Measurements from ENCODE around the gene MUC20. TPM values are rescaled to one million over a fixed set of nuclear protein-coding genes. Genes with fewer than 3 reads are reported as not detected.

MUC20 gene
- total RNA-seq, 6 experiments from 2014 or later = 1.9 to 40.7 (median 22.6) TPM

DNA sequence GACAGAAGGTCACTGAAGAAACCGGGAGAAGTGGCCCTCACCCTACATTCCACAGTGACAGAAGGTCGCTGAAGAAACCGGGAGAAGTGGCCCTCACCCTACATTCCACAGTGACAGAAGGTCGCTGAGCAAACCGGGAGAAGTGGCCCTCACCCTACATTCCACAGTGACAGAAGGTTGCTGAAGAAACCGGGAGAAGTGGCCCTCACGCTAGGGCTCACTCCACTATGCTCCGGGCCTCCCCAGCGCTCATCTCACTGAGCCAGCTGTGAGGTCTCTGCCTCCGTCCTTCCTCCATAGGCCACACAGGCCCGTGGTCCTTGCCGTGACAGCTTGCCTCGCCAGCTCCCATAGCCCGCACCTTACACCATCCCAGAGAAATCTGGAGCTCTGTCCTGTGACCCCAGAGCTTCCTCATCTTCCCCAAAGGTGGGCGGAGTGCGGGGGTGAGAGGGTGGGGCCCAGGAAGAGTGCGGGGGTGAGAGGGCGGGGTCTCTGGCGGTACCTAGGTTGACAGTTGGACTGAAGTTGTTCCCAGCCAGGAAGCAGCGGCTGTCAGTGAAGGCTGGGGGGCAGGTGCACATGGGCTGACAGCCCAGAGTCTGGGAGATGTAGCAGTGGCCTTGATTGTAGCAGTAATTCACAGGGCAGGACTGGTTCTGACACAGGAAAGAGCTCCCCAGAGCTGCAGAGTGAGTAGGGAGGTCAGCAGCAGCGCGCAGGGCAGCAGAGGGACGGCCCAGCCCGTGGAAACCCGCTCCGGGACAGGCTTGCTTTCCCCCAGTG, 32.0 kb downstream of the MUC20 start:
- 17% methylated on average over 1 of the region's 26 CpGs for WGBS (ENCODE audit: insufficient coverage, low coverage, low lambda C conversion rate, missing lambda C conversion rate)
- no peak overlapping the region for H3K4me3 ChIP-seq
- no peaks in the 10 kb centered on the region for H3K27me3 ChIP-seq
- no peaks in the 10 kb centered on the region for H3K36me3 ChIP-seq
- no peak overlapping the region for H3K27ac ChIP-seq
- intact Hi-C loops (cut with DNase I) = no loop called here
- DNase-seq = peak in 1 of 3 donors; percentile 42
- ATAC-seq = no peak
- H3K4me1 ChIP-seq = no peaks in the 10 kb centered on the region
- no peaks in the 10 kb centered on the region for H3K9me3 ChIP-seq
- TF ChIP-seq POLR2A (IDR thresholded peaks at IDR 0.05) = no peak
- TF ChIP-seq, protein P1, sequence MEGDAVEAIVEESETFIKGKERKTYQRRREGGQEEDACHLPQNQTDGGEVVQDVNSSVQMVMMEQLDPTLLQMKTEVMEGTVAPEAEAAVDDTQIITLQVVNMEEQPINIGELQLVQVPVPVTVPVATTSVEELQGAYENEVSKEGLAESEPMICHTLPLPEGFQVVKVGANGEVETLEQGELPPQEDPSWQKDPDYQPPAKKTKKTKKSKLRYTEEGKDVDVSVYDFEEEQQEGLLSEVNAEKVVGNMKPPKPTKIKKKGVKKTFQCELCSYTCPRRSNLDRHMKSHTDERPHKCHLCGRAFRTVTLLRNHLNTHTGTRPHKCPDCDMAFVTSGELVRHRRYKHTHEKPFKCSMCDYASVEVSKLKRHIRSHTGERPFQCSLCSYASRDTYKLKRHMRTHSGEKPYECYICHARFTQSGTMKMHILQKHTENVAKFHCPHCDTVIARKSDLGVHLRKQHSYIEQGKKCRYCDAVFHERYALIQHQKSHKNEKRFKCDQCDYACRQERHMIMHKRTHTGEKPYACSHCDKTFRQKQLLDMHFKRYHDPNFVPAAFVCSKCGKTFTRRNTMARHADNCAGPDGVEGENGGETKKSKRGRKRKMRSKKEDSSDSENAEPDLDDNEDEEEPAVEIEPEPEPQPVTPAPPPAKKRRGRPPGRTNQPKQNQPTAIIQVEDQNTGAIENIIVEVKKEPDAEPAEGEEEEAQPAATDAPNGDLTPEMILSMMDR (IDR thresholded peaks at IDR 0.05) = no peak

DNA sequence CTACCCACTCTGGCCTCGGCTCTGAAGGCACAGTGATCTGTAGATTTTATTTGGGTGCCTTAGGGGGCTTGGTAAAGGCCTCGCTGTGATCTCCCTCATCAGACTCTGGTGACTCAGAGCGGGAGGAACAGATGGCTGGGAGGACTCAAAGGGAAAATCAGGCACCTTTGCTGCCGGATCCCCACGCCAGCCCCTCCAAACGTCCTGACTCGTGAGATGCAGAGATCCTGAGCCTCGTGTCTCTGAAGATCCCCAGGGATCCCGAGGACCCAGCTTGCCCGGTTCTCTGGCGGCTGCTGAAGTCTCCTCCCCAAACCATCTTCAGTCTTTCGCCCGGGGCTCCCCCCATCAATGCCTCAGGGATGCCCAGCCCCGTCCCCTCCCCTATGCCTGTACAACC, 32.8 kb downstream of the MUC20 start:
- Histone ChIP-seq H3K27ac (no peak overlapping the region), H3K9me3 (no peaks in the 10 kb centered on the region), H3K36me3 (no peaks in the 10 kb centered on the region), H3K4me3 (no peak overlapping the region), H3K4me1 (no peaks in the 10 kb centered on the region), H3K27me3 (no peaks in the 10 kb centered on the region)
- TF ChIP-seq POLR2A (IDR thresholded peaks at IDR 0.05) = no peak
- TF ChIP-seq, protein P1 (IDR thresholded peaks at IDR 0.05) = no peak
- no peak for ATAC-seq
- intact Hi-C loops (cut with DNase I) = no loop called here
- 79% methylated on average over 5 of the region's 14 CpGs for WGBS (ENCODE audit: insufficient coverage, low coverage, low lambda C conversion rate, missing lambda C conversion rate)
- DNase-seq = peak in 1 of 3 donors; percentile 39

DNA sequence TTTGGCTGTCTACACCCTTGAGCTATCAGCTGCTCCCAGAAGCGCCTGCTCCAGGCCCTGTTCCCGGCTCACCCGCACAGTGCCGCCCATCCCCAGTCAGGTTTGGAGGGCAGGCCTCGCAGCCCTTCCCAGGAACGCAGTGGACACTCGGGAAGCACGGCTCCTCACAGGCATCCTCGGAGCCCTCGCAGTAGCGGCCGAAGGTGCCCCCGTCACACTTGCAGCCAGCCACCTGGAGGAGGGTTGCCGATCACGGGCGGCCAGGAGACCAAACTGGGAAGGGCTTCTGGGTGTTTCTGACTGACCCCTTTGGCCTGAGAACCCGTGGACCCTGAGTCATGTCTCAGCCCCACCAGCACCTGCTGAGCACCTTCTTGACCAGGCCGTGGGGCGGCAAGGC, 33.4 kb downstream of the MUC20 start:
- 90% methylated on average over 12 of the region's 19 CpGs for WGBS (ENCODE audit: insufficient coverage, low coverage, low lambda C conversion rate, missing lambda C conversion rate)
- H3K9me3 ChIP-seq = no peaks in the 10 kb centered on the region
- peak in 1 of 3 donors; percentile 52 for DNase-seq
- H3K36me3 ChIP-seq = no peaks in the 10 kb centered on the region
- intact Hi-C loops (cut with DNase I) = no loop called here
- H3K4me3 ChIP-seq = no peak overlapping the region
- no peaks in the 10 kb centered on the region for H3K27me3 ChIP-seq
- H3K4me1 ChIP-seq = no peaks in the 10 kb centered on the region
- ATAC-seq = peak in 1 of 4 donors; percentile 9
- H3K27ac ChIP-seq = no peak overlapping the region
- no peak for TF ChIP-seq POLR2A (IDR thresholded peaks at IDR 0.05)
- TF ChIP-seq, protein P1 (IDR thresholded peaks at IDR 0.05) = no peak

DNA sequence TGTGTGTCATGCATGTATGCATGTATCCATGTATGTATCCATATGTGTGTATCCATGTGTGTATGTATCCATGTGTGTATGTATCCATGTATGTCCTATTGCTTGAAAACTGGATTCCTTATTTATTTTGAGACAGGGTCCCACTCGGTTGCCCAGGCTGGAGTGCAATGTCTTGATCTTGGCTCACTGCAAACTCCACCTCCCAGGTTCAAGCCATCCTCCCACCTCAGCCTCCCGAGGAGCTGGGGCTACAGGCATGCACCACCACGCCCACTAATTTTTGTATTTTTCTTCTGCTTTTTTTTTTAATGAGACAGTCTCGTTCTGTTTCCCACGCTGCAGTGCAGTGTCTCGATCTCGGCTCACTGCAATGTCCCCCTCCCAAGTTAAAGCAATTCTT, 34.1 kb downstream of the MUC20 start:
- Histone ChIP-seq H3K4me3 (no peak overlapping the region), H3K4me1 (no peaks in the 10 kb centered on the region), H3K36me3 (no peaks in the 10 kb centered on the region), H3K9me3 (no peaks in the 10 kb centered on the region), H3K27me3 (no peaks in the 10 kb centered on the region), H3K27ac (no peak overlapping the region)
- TF ChIP-seq, protein P1 (IDR thresholded peaks at IDR 0.05) = no peak
- TF ChIP-seq POLR2A (IDR thresholded peaks at IDR 0.05) = no peak
- DNase-seq (peak in 1 of 3 donors; percentile 9), ATAC-seq (no peak)
- intact Hi-C loops (cut with DNase I) = no loop called here
- 88% methylated on average over 6 of the region's 7 CpGs for WGBS (ENCODE audit: insufficient coverage, low coverage, low lambda C conversion rate, missing lambda C conversion rate)

Measured in right lobe of liver (tissue), 6 donors.